ENCODE measurements around the gene PCDH15. TPM values are rescaled to one million over a fixed set of nuclear protein-coding genes. Genes with fewer than 3 reads are reported as not detected.
"Not testable (repeated sequence)": the region's sequence is repeated elsewhere in the genome, so short reads cannot be mapped to it uniquely, and the experiment has no call there.

The PCDH15 gene
- total and polyA plus RNA-seq, 12 donors, result 1.9 to 34.2 (median 10.2) TPM

- H3K9me3 ChIP-seq (replicated peaks in 1 of 3), result no peaks in the 10 kb centered on the region
- no peak for DNase-seq
- intact Hi-C loops (cut with DNase I), result no loop called here
- H3K4me3 ChIP-seq, result no peak overlapping the region
- H3K36me3 ChIP-seq (replicated peaks in 1 of 2), result no peaks in the 10 kb centered on the region
- TF ChIP-seq CTCF (IDR thresholded peaks at IDR 0.05) (no peak), POLR2A (IDR thresholded peaks at IDR 0.05) (no peak)
- H3K27ac ChIP-seq, result no peak overlapping the region
- H3K27me3 ChIP-seq, result no peaks in the 10 kb centered on the region
- no peaks in the 10 kb centered on the region for H3K4me1 ChIP-seq (replicated peaks in 1 of 2)
- WGBS, 4 donors, result 55 to 78% (median 76%) methylated on average over 3 of the region's 3 CpGs
Observed at GRCh38 chr10:53930648-53931047, 870.4 kb downstream of the PCDH15 start.

- not testable (repeated sequence) for H3K4me3 ChIP-seq, DNase-seq
- 89 to 96% (median 92%) methylated on average over 15 to 34 of the region's 34 CpGs for WGBS, 4 donors
Observed at GRCh38 chr10:53924051-53924700, 876.9 kb downstream of the PCDH15 start.

GRCh38 chr10:53918755-53919154, 882.3 kb downstream of the PCDH15 start:
- no peak for DNase-seq
- intact Hi-C loops (cut with DNase I), result no loop called here
- Histone ChIP-seq H3K4me1 (replicated peaks in 1 of 2) (no peaks in the 10 kb centered on the region), H3K27ac (no peak overlapping the region), H3K4me3 (no peak overlapping the region), H3K9me3 (replicated peaks in 1 of 3) (no peaks in the 10 kb centered on the region), H3K36me3 (replicated peaks in 1 of 2) (no peaks in the 10 kb centered on the region), H3K27me3 (no peaks in the 10 kb centered on the region)
- WGBS, 4 donors, result 69 to 83% (median 78%) methylated on average over 4 of the region's 4 CpGs
- TF ChIP-seq CTCF (IDR thresholded peaks at IDR 0.05), result no peak
- no peak for TF ChIP-seq POLR2A (IDR thresholded peaks at IDR 0.05)

More at GRCh38 chr10:53924051-53924700, 876.9 kb downstream of the PCDH15 start:
- intact Hi-C loops (cut with DNase I); H3K36me3 ChIP-seq (replicated peaks in 1 of 2); H3K27me3 ChIP-seq; H3K9me3 ChIP-seq (replicated peaks in 1 of 3); H3K27ac ChIP-seq; H3K4me1 ChIP-seq (replicated peaks in 1 of 2): not testable (repeated sequence)

GRCh38 chr10:53909791-53910190, 891.2 kb downstream of the PCDH15 start:
- DNase-seq, result no peak
- intact Hi-C loops (cut with DNase I), result no loop called here
- H3K27me3 ChIP-seq, result no peaks in the 10 kb centered on the region
- no peaks in the 10 kb centered on the region for H3K36me3 ChIP-seq (replicated peaks in 1 of 2)
- 79 to 100% (median 88%) methylated on average over 2 to 5 of the region's 5 CpGs for WGBS, 4 donors
- H3K4me1 ChIP-seq (replicated peaks in 1 of 2), result no peaks in the 10 kb centered on the region
- H3K27ac ChIP-seq, result no peak overlapping the region
- no peaks in the 10 kb centered on the region for H3K9me3 ChIP-seq (replicated peaks in 1 of 3)
- H3K4me3 ChIP-seq, result no peak overlapping the region
- TF ChIP-seq CTCF (IDR thresholded peaks at IDR 0.05), result no peak
- TF ChIP-seq POLR2A (IDR thresholded peaks at IDR 0.05), result no peak
